Fibroblast of lung (primary cell): ENCODE data around the gene KLHDC7A.

ENCODE experiments used
- EZH2 ChIP-seq: IDR thresholded peaks from 2 replicates; pipeline ENCODE4 v1.5.1; 2012; ENCODE audit warnings: low read length, control low read depth, mild to moderate bottlenecking; ENCODE audit errors: missing control alignments
- TF ChIP-seq, protein P1 (sequence below), 2 donors: IDR thresholded peaks in 1 of 2; conservative IDR thresholded peaks in 1 of 2; 1 replicate in 1 of 2; 2 replicates in 1 of 2; pipeline ENCODE4 v1.5.1; 2011 to 2012; ENCODE audit warnings: low read length in 2 of 2, control low read depth in 1 of 2, inconsistent platforms in 1 of 2, low read depth in 1 of 2, mild to moderate bottlenecking in 1 of 2

DNA sequence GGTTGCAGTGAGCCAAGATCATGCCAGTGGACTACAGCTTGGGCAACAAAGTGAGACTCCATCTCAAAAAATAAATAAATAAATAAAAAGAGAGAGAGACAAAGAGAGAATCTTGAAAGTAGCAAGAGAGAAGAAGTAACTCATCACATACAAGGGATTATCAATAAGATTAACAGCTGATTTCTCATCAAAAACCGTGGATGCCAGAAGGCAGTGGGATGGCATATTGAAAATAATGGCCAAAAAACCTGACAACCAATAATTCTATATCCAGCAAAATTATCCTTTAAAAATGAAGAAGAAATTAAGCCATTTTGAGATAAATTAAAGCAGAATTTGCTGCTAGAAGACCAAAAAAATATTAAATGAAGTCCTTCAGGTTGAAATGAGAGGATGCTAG is 35.7 kb downstream of the KLHDC7A start:
- TF ChIP-seq, protein P1, sequence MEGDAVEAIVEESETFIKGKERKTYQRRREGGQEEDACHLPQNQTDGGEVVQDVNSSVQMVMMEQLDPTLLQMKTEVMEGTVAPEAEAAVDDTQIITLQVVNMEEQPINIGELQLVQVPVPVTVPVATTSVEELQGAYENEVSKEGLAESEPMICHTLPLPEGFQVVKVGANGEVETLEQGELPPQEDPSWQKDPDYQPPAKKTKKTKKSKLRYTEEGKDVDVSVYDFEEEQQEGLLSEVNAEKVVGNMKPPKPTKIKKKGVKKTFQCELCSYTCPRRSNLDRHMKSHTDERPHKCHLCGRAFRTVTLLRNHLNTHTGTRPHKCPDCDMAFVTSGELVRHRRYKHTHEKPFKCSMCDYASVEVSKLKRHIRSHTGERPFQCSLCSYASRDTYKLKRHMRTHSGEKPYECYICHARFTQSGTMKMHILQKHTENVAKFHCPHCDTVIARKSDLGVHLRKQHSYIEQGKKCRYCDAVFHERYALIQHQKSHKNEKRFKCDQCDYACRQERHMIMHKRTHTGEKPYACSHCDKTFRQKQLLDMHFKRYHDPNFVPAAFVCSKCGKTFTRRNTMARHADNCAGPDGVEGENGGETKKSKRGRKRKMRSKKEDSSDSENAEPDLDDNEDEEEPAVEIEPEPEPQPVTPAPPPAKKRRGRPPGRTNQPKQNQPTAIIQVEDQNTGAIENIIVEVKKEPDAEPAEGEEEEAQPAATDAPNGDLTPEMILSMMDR (conservative IDR thresholded peaks at IDR 0.05 in 1 of 2, IDR thresholded peaks at IDR 0.05 in 1 of 2; ENCODE audit: low read depth in 1 of 2, low read length in 2 of 2), result no peak
- no peak for TF ChIP-seq EZH2
